ENCODE data around the gene SDF4.

The SDF4 gene

DNA sequence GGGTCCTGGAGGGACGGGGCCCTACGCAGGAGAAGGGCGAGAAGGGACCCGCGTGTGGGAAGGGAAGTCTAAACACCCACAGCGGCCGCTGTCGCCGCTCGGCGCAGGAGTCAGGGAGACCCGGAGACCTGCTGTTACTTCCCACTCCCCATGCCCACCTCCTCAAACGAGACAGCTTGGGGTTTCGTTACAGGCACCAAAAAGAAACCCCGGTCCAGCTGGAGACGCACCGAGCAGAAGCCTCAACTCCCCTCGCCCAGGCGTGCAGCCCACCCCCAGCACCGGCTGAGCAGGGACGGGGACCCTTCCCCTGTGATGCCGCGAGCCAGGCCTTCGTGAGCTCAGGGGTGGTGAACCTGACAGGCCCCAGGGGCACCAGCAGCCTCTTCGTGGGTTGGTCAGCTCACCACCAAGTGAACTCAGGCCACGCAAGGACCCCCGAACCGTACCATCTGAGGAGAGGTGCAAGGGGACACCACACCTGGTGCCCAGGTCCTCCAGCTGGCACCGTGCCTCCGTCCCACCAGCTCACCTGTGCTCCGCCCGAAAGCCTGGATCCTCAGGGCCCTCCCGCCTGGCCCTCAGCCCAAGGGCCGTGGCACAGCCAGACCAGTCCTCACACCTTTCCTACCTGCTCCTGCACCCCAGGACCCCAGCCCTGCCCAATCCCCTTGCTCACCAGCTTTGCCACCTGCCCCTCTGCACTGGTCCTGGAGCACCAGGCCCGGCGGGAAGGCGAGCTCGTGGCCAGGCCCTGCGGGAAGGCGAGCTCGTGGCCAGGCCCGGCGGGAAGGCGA, 5.0 kb downstream of the SDF4 start:
- Histone ChIP-seq H4K8ac (ENCODE audit: low read depth, low read length) (no peak overlapping the region), H3K27ac (replicated peaks; ENCODE audit: low read length) (no peak overlapping the region), H2BK5ac (ENCODE audit: low read length) (no peak overlapping the region), H3K9ac (ENCODE audit: low read depth, low read length, poor library complexity) (peak overlapping the region; percentile 60), H2BK15ac (ENCODE audit: low read length) (no peak overlapping the region), H3K9me3 (replicated peaks in 1 of 2; ENCODE audit: control insufficient read depth in 2 of 2, insufficient read depth in 1 of 2, low read depth in 1 of 2, low read length in 2 of 2) (peaks cover 0 to 8% of the 10 kb centered on the region in 2 donors), H2AK5ac (ENCODE audit: low read depth, low read length) (no peak overlapping the region), H3K14ac (ENCODE audit: low read length) (no peak overlapping the region), H3K4ac (ENCODE audit: low read length) (no peak overlapping the region), H3K27me3 (ENCODE audit: control insufficient read depth in 3 of 3, insufficient read depth in 3 of 3, low read depth in 1 of 3, low read length in 3 of 3) (peaks cover 0 to 3% (median 0%) of the 10 kb centered on the region in 3 experiments), H2AFZ (ENCODE audit: low read length) (no peak overlapping the region), H3K4me2 (ENCODE audit: insufficient read depth, low read length, poor library complexity, severe bottlenecking) (no peak overlapping the region), H4K91ac (ENCODE audit: low read depth, low read length, poor library complexity) (no peak overlapping the region), H2BK12ac (ENCODE audit: low read length) (no peak overlapping the region), H2BK120ac (ENCODE audit: low read depth, low read length) (no peak overlapping the region), H3K4me1 (ENCODE audit: control insufficient read depth in 2 of 2, insufficient read depth in 1 of 2, low read depth in 1 of 2, low read length in 2 of 2) (peaks cover 3 to 5% of the 10 kb centered on the region in 2 donors), H3K4me3 (ENCODE audit: low read length in 2 of 2) (no peak overlapping the region), H3K79me1 (ENCODE audit: low read depth, low read length) (peaks cover 30% of the 10 kb centered on the region), H3K36me3 (replicated peaks in 1 of 2; ENCODE audit: control insufficient read depth in 2 of 2, insufficient read depth in 2 of 2, low read length in 2 of 2) (peaks cover 31 to 75% of the 10 kb centered on the region in 2 donors), H3K18ac (ENCODE audit: low read length) (no peak overlapping the region), H3K23ac (ENCODE audit: low read depth, low read length, poor library complexity) (no peak overlapping the region)
- no CpG with 5 or more reads among the region's 44 CpGs for WGBS, 2 donors (ENCODE audit: extremely low coverage in 2 of 2, insufficient read length in 2 of 2, insufficient replicate concordance in 1 of 2)
- no peak for DNase-seq (ENCODE audit: low spot score)

DNA sequence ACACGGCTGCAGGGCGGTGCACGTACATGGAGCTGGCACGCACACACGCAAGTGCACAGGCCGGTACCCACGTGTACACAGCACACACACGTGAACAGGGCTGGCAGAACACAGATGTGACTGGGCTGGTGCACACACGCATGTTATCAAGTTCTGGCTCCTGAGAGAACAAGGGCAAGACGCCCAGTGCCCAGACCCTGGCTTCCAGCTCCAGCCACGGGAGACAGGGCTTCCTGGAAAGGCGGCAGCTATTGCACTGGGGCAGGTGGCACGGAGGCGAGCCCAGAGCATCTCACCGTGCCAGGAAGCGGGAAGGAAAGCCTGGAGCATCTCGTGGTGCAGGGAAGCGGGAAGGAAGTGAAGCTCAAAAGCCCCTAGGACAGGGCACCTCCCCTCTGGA, 5.9 kb downstream of the SDF4 start:
- Histone ChIP-seq H3K23ac (ENCODE audit: low read depth, low read length, poor library complexity) (no peak overlapping the region), H2AK5ac (ENCODE audit: low read depth, low read length) (no peak overlapping the region), H3K4me3 (ENCODE audit: low read length in 2 of 2) (no peak overlapping the region), H2BK12ac (ENCODE audit: low read length) (no peak overlapping the region), H2AFZ (ENCODE audit: low read length) (no peak overlapping the region), H4K91ac (ENCODE audit: low read depth, low read length, poor library complexity) (no peak overlapping the region), H2BK5ac (ENCODE audit: low read length) (no peak overlapping the region), H3K27ac (replicated peaks; ENCODE audit: low read length) (no peak overlapping the region), H3K14ac (ENCODE audit: low read length) (no peak overlapping the region), H3K27me3 (ENCODE audit: control insufficient read depth in 3 of 3, insufficient read depth in 3 of 3, low read depth in 1 of 3, low read length in 3 of 3) (peaks cover 0 to 3% (median 0%) of the 10 kb centered on the region in 3 experiments), H3K4me1 (ENCODE audit: control insufficient read depth in 2 of 2, insufficient read depth in 1 of 2, low read depth in 1 of 2, low read length in 2 of 2) (peaks cover 3 to 5% of the 10 kb centered on the region in 2 donors), H3K4me2 (ENCODE audit: insufficient read depth, low read length, poor library complexity, severe bottlenecking) (no peak overlapping the region), H3K18ac (ENCODE audit: low read length) (no peak overlapping the region), H2BK120ac (ENCODE audit: low read depth, low read length) (no peak overlapping the region), H2BK15ac (ENCODE audit: low read length) (no peak overlapping the region), H3K9me3 (replicated peaks in 1 of 2; ENCODE audit: control insufficient read depth in 2 of 2, insufficient read depth in 1 of 2, low read depth in 1 of 2, low read length in 2 of 2) (peaks cover 0 to 8% of the 10 kb centered on the region in 2 donors), H3K79me1 (ENCODE audit: low read depth, low read length) (peaks cover 30% of the 10 kb centered on the region), H4K8ac (ENCODE audit: low read depth, low read length) (peak overlapping the region; percentile 65), H3K36me3 (replicated peaks in 1 of 2; ENCODE audit: control insufficient read depth in 2 of 2, insufficient read depth in 2 of 2, low read length in 2 of 2) (peaks cover 31 to 83% of the 10 kb centered on the region in 2 donors), H3K4ac (ENCODE audit: low read length) (no peak overlapping the region), H3K9ac (ENCODE audit: low read depth, low read length, poor library complexity) (no peak overlapping the region)
- no peak for DNase-seq (ENCODE audit: low spot score)
- no CpG with 5 or more reads among the region's 18 CpGs for WGBS, 2 donors (ENCODE audit: extremely low coverage in 2 of 2, insufficient read length in 2 of 2, insufficient replicate concordance in 1 of 2)

DNA sequence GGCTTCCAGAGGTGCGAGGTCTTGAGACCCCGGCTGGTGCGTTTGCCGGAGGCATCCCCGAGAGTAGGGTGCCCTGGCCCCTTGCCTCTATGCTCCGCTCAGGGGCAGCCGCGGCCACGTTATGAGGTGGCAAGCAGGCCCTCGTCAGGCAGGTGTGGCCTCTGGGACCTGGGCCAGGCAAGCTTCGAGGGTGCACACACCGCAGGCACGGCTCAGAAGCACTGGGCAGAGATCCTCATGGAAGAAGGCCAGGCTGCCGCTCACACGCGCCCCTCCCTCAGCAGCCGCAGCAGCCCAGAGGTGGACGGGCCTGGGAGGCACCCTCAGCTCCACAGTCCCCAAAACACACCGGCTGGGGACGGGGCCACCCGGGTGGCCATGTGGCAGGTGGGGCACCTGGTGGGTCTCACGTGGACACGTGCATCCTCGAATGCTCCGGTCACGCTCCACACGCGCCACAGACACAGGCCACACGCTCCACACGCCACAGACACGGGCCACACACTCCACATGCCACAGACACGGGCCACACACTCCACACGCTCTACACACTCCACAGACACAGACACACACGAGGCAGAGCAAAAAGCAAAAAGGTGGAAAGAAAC, 6.5 kb downstream of the SDF4 start:
- H2BK15ac ChIP-seq (ENCODE audit: low read length) = no peak overlapping the region
- no peak overlapping the region for H3K27ac ChIP-seq (replicated peaks; ENCODE audit: low read length)
- no peak overlapping the region for H3K14ac ChIP-seq (ENCODE audit: low read length)
- H2BK120ac ChIP-seq (ENCODE audit: low read depth, low read length) = no peak overlapping the region
- peaks cover 0 to 3% (median 0%) of the 10 kb centered on the region in 3 experiments for H3K27me3 ChIP-seq (ENCODE audit: control insufficient read depth in 3 of 3, insufficient read depth in 3 of 3, low read depth in 1 of 3, low read length in 3 of 3)
- H4K8ac ChIP-seq (ENCODE audit: low read depth, low read length) = peak overlapping the region; percentile 65
- no peak overlapping the region for H2AK5ac ChIP-seq (ENCODE audit: low read depth, low read length)
- H2AFZ ChIP-seq (ENCODE audit: low read length) = no peak overlapping the region
- H4K91ac ChIP-seq (ENCODE audit: low read depth, low read length, poor library complexity) = no peak overlapping the region
- DNase-seq (ENCODE audit: low spot score) = no peak
- no CpG with 5 or more reads among the region's 34 CpGs for WGBS, 2 donors (ENCODE audit: extremely low coverage in 2 of 2, insufficient read length in 2 of 2, insufficient replicate concordance in 1 of 2)
- H3K4me3 ChIP-seq (ENCODE audit: low read length in 2 of 2) = no peak overlapping the region
- no peak overlapping the region for H2BK12ac ChIP-seq (ENCODE audit: low read length)
- peaks cover 31 to 89% of the 10 kb centered on the region in 2 donors for H3K36me3 ChIP-seq (replicated peaks in 1 of 2; ENCODE audit: control insufficient read depth in 2 of 2, insufficient read depth in 2 of 2, low read length in 2 of 2)
- no peak overlapping the region for H2BK5ac ChIP-seq (ENCODE audit: low read length)
- peaks cover 0 to 8% of the 10 kb centered on the region in 2 donors for H3K9me3 ChIP-seq (replicated peaks in 1 of 2; ENCODE audit: control insufficient read depth in 2 of 2, insufficient read depth in 1 of 2, low read depth in 1 of 2, low read length in 2 of 2)
- H3K4me1 ChIP-seq (ENCODE audit: control insufficient read depth in 2 of 2, insufficient read depth in 1 of 2, low read depth in 1 of 2, low read length in 2 of 2) = no peaks in the 10 kb centered on the region
- H3K4ac ChIP-seq (ENCODE audit: low read length) = no peak overlapping the region
- H3K79me1 ChIP-seq (ENCODE audit: low read depth, low read length) = peaks cover 30% of the 10 kb centered on the region
- H3K18ac ChIP-seq (ENCODE audit: low read length) = no peak overlapping the region
- peak overlapping the region; percentile 80 for H3K23ac ChIP-seq (ENCODE audit: low read depth, low read length, poor library complexity)
- no peak overlapping the region for H3K9ac ChIP-seq (ENCODE audit: low read depth, low read length, poor library complexity)
- H3K4me2 ChIP-seq (ENCODE audit: insufficient read depth, low read length, poor library complexity, severe bottlenecking) = no peak overlapping the region

DNA sequence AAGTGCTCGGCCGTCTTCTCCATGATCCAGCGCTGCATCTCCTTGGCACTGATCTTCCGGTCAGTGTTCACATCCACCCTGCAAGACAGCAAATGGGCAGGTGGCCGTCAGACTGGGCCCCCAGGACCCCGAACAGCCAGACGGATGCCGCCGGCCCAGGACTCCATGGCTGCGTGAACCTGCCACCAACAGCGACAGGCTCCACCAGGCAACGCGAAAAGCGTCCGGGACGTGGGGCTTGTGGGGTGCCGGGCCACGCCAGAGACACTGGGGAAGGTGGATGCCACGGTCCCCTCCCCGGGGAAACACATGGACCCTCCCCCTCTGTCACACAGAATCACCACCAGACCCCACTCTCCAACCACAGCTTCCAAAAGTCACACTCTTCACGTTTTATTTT, 7.9 kb downstream of the SDF4 start:
- H2BK12ac ChIP-seq (ENCODE audit: low read length) = no peak overlapping the region
- no peak overlapping the region for H2BK120ac ChIP-seq (ENCODE audit: low read depth, low read length)
- no peak overlapping the region for H3K23ac ChIP-seq (ENCODE audit: low read depth, low read length, poor library complexity)

More for the DNA sequence above, 7.9 kb downstream of the SDF4 start:
- Histone ChIP-seq H2BK5ac (ENCODE audit: low read length) (no peak overlapping the region), H3K14ac (ENCODE audit: low read length) (no peak overlapping the region), H3K36me3 (replicated peaks in 1 of 2; ENCODE audit: control insufficient read depth in 2 of 2, insufficient read depth in 2 of 2, low read length in 2 of 2) (peaks cover 31 to 78% of the 10 kb centered on the region in 2 donors), H4K91ac (ENCODE audit: low read depth, low read length, poor library complexity) (no peak overlapping the region), H3K79me1 (ENCODE audit: low read depth, low read length) (peaks cover 30% of the 10 kb centered on the region), H3K4ac (ENCODE audit: low read length) (no peak overlapping the region), H2AFZ (ENCODE audit: low read length) (no peak overlapping the region), H3K18ac (ENCODE audit: low read length) (no peak overlapping the region), H3K27me3 (ENCODE audit: control insufficient read depth in 3 of 3, insufficient read depth in 3 of 3, low read depth in 1 of 3, low read length in 3 of 3) (peaks cover 0 to 3% (median 0%) of the 10 kb centered on the region in 3 experiments), H3K9ac (ENCODE audit: low read depth, low read length, poor library complexity) (no peak overlapping the region), H3K4me1 (ENCODE audit: control insufficient read depth in 2 of 2, insufficient read depth in 1 of 2, low read depth in 1 of 2, low read length in 2 of 2) (no peaks in the 10 kb centered on the region), H3K9me3 (replicated peaks in 1 of 2; ENCODE audit: control insufficient read depth in 2 of 2, insufficient read depth in 1 of 2, low read depth in 1 of 2, low read length in 2 of 2) (peaks cover 0 to 8% of the 10 kb centered on the region in 2 donors), H4K8ac (ENCODE audit: low read depth, low read length) (no peak overlapping the region), H3K27ac (replicated peaks; ENCODE audit: low read length) (no peak overlapping the region), H3K4me2 (ENCODE audit: insufficient read depth, low read length, poor library complexity, severe bottlenecking) (no peak overlapping the region), H2AK5ac (ENCODE audit: low read depth, low read length) (no peak overlapping the region), H2BK15ac (ENCODE audit: low read length) (no peak overlapping the region), H3K4me3 (ENCODE audit: low read length in 2 of 2) (no peak overlapping the region)
- WGBS, 2 donors (ENCODE audit: extremely low coverage in 2 of 2, insufficient read length in 2 of 2, insufficient replicate concordance in 1 of 2) = no CpG with 5 or more reads among the region's 21 CpGs
- DNase-seq (ENCODE audit: low spot score) = no peak

Measured in neuronal stem cell (in vitro differentiated cells).